HG02981 (cell line): ENCODE measurements around the gene POTEG.
"Not testable (repeated sequence)": the region's sequence is repeated elsewhere in the genome, so short reads cannot be mapped to it uniquely, and the experiment has no call there.

Experiments used
- ATAC-seq: cut with Tn5 transposase; IDR thresholded peaks from one replicate; pipeline ENCODE4 v1.9.1; 2021; ENCODE audit warnings: mild to moderate bottlenecking, moderate library complexity; ENCODE audit not compliant: unreplicated experiment

POTEG gene

GRCh38 chr14:19374451-19374903 lies 59.7 kb downstream of the POTEG start:
- ATAC-seq: not testable (repeated sequence)

GRCh38 chr14:19372813-19373500 lies 61.2 kb downstream of the POTEG start:
- not testable (repeated sequence) for ATAC-seq

GRCh38 chr14:19371767-19372166 lies 62.4 kb downstream of the POTEG start:
- ATAC-seq: not testable (repeated sequence)

- not testable (repeated sequence) for ATAC-seq
Observed at GRCh38 chr14:19362803-19363202, 71.3 kb downstream of the POTEG start.

- not testable (repeated sequence) for ATAC-seq
Observed at GRCh38 chr14:19362323-19362722, 71.8 kb downstream of the POTEG start.

- ATAC-seq: not testable (repeated sequence)
Observed at GRCh38 chr14:19361636-19362253, 72.4 kb downstream of the POTEG start.

GRCh38 chr14:19360937-19361635 lies 73.1 kb downstream of the POTEG start:
- ATAC-seq: not testable (repeated sequence)
